Astrocyte of the spinal cord (primary cell): ENCODE results near the gene MAPK8.
"Not testable (repeated sequence)": the region's sequence is repeated elsewhere in the genome, so short reads cannot be mapped to it uniquely, and the experiment has no call there.

Experiments
- DNase-seq: peaks from one replicate; pipeline ENCODE4 v3.0.0; 2011; ENCODE audit warnings: low read depth, low spot score
- H3K4me3 ChIP-seq: 2 replicates; pipeline ENCODE4 v1.5.1; 2011; ENCODE audit warnings: low read depth, mild to moderate bottlenecking, low read length, moderate library complexity
- in situ Hi-C: cut with HindIII; loops from 2 replicates; pipeline ENCODE4 v1.10.0; 2017; ENCODE audit warnings: low sequenced_read_pairs
- TF ChIP-seq, protein P1 (sequence below): IDR thresholded peaks from 2 replicates; pipeline ENCODE4 v1.5.1; 2012; ENCODE audit warnings: low read depth, mild to moderate bottlenecking, low read length, inconsistent platforms

Gene MAPK8

DNA sequence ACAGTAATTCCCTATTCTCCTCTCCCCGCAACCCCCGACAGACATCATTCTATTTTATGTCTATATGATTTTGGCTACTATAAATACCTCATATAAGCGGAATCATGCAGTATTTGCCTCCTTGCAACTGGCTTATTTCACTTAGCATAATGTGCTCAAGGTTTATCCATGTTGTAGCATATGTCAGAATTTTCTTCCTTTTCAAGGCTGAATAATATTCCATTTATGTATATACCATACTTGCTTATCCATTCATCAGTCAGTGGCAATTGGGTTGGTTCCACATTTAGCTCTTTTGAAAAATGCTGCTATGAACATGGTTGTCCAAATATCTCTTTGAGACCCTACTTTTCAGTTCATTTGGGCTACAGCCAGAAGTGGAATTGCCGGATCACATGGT, 106.5 kb downstream of the MAPK8 start:
- DNase-seq = no peak
- TF ChIP-seq, protein P1, sequence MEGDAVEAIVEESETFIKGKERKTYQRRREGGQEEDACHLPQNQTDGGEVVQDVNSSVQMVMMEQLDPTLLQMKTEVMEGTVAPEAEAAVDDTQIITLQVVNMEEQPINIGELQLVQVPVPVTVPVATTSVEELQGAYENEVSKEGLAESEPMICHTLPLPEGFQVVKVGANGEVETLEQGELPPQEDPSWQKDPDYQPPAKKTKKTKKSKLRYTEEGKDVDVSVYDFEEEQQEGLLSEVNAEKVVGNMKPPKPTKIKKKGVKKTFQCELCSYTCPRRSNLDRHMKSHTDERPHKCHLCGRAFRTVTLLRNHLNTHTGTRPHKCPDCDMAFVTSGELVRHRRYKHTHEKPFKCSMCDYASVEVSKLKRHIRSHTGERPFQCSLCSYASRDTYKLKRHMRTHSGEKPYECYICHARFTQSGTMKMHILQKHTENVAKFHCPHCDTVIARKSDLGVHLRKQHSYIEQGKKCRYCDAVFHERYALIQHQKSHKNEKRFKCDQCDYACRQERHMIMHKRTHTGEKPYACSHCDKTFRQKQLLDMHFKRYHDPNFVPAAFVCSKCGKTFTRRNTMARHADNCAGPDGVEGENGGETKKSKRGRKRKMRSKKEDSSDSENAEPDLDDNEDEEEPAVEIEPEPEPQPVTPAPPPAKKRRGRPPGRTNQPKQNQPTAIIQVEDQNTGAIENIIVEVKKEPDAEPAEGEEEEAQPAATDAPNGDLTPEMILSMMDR = no peak
- H3K4me3 ChIP-seq = no peak overlapping the region
- in situ Hi-C loops = no loop called here

DNA sequence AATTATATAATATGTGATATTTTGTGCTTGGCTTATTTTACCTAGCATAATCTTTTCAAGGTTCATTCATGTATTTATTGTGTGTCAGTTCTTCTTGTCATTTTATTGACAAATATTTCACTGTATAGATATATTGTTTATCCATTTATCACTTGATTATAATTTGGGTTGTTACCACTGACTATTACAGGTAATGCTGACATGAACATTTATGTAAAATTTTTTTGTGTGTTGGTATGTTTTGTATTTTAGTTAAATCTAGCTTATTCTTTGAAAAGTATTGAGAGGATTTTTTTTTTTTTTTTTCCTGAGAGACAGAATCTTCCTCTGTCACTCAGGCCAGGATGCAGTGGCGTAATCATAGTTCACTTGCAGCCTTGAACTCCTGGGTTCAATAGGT, 107.7 kb downstream of the MAPK8 start:
- in situ Hi-C loops = no loop called here
- TF ChIP-seq, protein P1 = no peak
- H3K4me3 ChIP-seq = no peak overlapping the region
- no peak for DNase-seq

GRCh38 chr10:48414778-48415177, 108.3 kb downstream of the MAPK8 start:
- in situ Hi-C loops = no loop called here
- TF ChIP-seq, protein P1 = no peak
- no peak overlapping the region for H3K4me3 ChIP-seq
- peak; percentile 35 for DNase-seq

DNA sequence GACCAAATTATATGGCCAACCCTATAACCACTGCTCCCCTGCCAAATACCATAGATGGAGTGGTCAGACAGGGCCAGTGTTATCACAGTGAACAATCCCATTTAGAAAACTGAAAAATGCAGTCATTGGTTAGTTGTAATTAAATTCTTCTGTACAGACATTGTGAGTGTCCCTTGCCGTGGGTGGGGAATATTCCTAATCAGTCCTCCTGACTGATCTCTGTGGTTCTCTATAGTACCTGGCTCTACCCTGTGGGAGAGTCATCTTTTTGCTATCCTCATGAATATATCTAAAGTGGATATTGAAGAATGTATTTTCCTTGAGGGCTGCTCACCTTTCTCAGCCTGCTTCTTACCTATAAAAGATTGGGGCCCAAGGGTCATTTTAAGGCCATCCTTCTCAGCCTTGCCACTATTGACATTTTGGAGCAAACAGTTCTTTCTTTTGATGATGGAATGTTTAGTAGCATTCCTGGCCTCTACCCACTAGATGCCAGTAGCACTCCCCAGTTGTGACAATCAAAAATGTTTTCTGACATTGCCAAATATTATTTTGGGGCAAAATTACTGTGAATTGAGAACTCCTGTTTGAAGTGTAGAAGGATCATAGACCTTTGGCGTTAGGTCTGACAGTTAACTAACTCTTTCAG, 110.2 kb downstream of the MAPK8 start:
- TF ChIP-seq, protein P1 = no peak
- in situ Hi-C loops = no loop called here
- H3K4me3 ChIP-seq = no peak overlapping the region
- DNase-seq = no peak

GRCh38 chr10:48417374-48417773, 110.9 kb downstream of the MAPK8 start:
- TF ChIP-seq, protein P1 = no peak
- H3K4me3 ChIP-seq = no peak overlapping the region
- in situ Hi-C loops = no loop called here
- no peak for DNase-seq

DNA sequence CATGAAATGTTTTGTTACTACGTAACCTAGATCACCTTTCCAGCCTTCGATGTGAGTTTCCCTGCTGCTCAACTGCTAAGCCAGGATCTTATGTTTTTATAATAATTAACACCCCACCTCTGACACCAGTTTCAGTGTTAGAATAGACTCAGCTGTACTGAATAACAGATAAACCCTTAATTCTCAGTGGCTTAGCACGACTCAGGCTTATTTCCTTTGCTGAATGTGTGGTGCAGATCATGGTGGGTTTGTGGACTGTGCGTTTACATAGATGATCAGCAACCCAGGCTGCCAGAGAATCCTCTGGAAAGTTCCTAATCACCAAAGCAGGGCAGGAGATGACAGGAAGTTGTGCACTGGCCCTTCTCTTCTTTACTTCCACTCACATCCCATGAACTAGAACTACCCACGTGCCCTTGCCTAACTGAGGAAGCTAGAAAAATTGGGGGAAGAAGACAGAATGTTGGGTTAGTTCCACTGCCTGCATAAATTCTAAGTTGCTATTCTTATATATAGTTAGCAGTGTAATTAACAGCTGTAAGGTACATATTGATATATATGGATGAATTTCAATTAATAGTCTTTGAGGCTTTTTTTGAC, 111.8 kb downstream of the MAPK8 start:
- H3K4me3 ChIP-seq = no peak overlapping the region
- DNase-seq = no peak
- in situ Hi-C loops = no loop called here
- TF ChIP-seq, protein P1 = no peak

DNA sequence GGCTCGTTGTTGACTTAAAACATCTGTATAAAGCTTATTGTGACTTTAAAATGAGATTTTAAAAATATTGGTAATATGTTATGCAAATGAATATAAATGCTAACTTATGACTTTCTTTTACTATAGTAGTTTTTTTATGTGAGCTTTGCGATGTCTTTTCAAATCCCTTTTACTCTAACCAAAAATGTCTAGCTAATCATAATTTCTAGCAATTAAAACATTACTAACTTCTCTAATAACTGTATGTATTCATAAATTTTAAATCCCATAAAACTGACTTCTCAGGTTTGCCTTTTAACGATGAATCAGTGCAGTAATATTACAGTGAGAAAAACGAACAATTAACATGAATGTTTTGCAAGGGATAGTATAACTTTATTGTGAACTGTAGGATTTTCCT, 113.2 kb downstream of the MAPK8 start:
- TF ChIP-seq, protein P1 = no peak
- in situ Hi-C loops = no loop called here
- no peak overlapping the region for H3K4me3 ChIP-seq
- no peak for DNase-seq

DNA sequence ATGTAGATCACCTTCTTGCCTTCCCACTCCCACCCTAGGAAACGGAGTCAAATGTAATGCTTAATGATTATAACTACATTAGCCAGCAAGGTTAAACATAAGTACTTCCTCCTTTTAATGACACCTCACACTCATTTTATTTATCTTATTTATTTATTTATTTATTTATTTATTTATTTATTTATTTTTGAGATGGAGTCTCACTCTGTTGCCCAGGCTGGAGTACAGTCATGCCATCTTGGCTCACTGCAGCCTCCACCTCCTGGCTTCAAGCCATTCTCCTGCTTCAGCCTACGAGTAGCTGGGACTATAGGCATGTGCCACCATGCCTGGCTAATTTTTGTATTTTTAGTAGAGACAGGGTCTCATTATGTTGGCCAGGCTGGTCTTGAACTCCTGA, 115.4 kb downstream of the MAPK8 start:
- H3K4me3 ChIP-seq, in situ Hi-C loops, DNase-seq: not testable (repeated sequence)
